ENCODE results near the gene OSBPL2.

DNA sequence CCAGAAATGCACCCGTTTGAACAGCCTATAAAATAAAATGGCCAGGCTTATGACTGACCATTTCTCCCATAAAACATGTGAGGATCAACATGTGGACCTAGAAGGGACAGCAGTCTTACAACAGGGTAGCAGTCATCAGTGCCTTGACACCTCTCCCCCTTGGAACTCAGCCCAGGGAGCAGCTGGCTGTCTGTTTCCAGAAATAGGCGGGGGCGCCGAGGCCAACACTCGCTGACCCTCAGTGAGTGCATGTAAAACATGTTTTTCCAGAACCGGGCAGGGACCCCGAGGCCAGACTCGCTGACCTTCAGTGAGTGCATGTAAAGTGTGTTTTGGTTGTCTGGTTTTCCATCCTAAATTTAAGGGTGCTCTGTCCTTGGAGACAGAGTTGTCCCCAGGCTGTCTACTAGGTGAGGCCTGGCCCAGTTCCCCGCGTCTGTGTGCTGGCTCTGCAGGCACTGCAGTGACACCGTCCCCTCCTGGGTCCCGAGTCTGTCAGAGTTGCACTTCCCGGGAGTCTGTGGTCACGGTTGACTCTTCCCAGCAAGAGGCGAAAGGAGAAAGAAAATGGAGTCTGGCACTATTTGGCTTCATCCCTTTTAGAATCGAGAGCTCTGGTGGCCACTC is 44.7 kb downstream of the OSBPL2 start:
- TF ChIP-seq POLR2AphosphoS5 (IDR thresholded peaks at IDR 0.05; ENCODE audit: low read depth, low read length) = no peak
- no peak for TF ChIP-seq POLR2A (IDR thresholded peaks at IDR 0.05; ENCODE audit: borderline replicate concordance, extremely low read depth, insufficient read depth, insufficient read length)
- no peak for TF ChIP-seq EZH2 (IDR thresholded peaks at IDR 0.05)
- TF ChIP-seq, protein P1, sequence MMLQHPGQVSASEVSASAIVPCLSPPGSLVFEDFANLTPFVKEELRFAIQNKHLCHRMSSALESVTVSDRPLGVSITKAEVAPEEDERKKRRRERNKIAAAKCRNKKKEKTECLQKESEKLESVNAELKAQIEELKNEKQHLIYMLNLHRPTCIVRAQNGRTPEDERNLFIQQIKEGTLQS (IDR thresholded peaks at IDR 0.05) = no peak
- TF ChIP-seq, protein P2, sequence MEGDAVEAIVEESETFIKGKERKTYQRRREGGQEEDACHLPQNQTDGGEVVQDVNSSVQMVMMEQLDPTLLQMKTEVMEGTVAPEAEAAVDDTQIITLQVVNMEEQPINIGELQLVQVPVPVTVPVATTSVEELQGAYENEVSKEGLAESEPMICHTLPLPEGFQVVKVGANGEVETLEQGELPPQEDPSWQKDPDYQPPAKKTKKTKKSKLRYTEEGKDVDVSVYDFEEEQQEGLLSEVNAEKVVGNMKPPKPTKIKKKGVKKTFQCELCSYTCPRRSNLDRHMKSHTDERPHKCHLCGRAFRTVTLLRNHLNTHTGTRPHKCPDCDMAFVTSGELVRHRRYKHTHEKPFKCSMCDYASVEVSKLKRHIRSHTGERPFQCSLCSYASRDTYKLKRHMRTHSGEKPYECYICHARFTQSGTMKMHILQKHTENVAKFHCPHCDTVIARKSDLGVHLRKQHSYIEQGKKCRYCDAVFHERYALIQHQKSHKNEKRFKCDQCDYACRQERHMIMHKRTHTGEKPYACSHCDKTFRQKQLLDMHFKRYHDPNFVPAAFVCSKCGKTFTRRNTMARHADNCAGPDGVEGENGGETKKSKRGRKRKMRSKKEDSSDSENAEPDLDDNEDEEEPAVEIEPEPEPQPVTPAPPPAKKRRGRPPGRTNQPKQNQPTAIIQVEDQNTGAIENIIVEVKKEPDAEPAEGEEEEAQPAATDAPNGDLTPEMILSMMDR (IDR thresholded peaks at IDR 0.05 in 2 of 3, conservative IDR thresholded peaks at IDR 0.05 in 1 of 3; ENCODE audit: borderline replicate concordance in 1 of 3, insufficient read depth in 1 of 3, low read depth in 2 of 3, low read length in 2 of 3) = no peak
- no peak for TF ChIP-seq CEBPB (IDR thresholded peaks at IDR 0.05; ENCODE audit: low read depth)
- no peak for TF ChIP-seq RAD21 (IDR thresholded peaks at IDR 0.05; ENCODE audit: low read depth)
- TF ChIP-seq, protein P3, sequence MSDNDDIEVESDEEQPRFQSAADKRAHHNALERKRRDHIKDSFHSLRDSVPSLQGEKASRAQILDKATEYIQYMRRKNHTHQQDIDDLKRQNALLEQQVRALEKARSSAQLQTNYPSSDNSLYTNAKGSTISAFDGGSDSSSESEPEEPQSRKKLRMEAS (IDR thresholded peaks at IDR 0.05) = no peak
- no peak for TF ChIP-seq JUND (IDR thresholded peaks at IDR 0.05)
- TF ChIP-seq TCF7L2 (IDR thresholded peaks at IDR 0.05; ENCODE audit: borderline replicate concordance, extremely low read depth, insufficient read depth, insufficient read length) = no peak
- no peak for TF ChIP-seq SRF (IDR thresholded peaks at IDR 0.05; ENCODE audit: low read depth)

Measured in HCT116 (cell line).